Progenitor cell of endocrine pancreas (in vitro differentiated cells): ENCODE results near the gene EVL. TPM values are rescaled to one million over a fixed set of nuclear protein-coding genes. Genes with fewer than 3 reads are reported as not detected.
A peak's percentile ranks its signal among the peaks of the same experiment; 100 is the strongest.

ENCODE experiments used
- DNase-seq: peaks from one replicate; pipeline ENCODE4 v3.0.0; 2021; ENCODE audit warnings: low spot score; ENCODE audit not compliant: unreplicated experiment
- H3K27ac Mint-ChIP-seq: 2 replicates; pipeline ENCODE4 v1.8.0; 2021; ENCODE audit warnings: mild to moderate bottlenecking, moderate library complexity, mixed read lengths
- H3K27me3 Mint-ChIP-seq: 2 replicates; pipeline ENCODE4 v1.8.0; 2021; ENCODE audit warnings: mixed read lengths
- H3K36me3 Mint-ChIP-seq: 2 replicates; pipeline ENCODE4 v1.8.0; 2022; ENCODE audit warnings: mixed read lengths; ENCODE audit not compliant: insufficient read depth
- H3K4me1 Mint-ChIP-seq: 2 replicates; pipeline ENCODE4 v1.8.0; 2021; ENCODE audit warnings: low read depth, mixed read lengths
- H3K4me3 Mint-ChIP-seq: 2 replicates; pipeline ENCODE4 v1.8.0; 2021; ENCODE audit warnings: low read depth, mild to moderate bottlenecking, moderate library complexity, mixed read lengths
- H3K9me3 Mint-ChIP-seq: 2 replicates; pipeline ENCODE4 v1.8.0; 2021; ENCODE audit warnings: low read depth, mixed read lengths
- long read RNA-seq: library from polyadenylated mRNA; unstranded; transcript quantifications from one replicate; pipeline ENCODE4 v2.0.0, GENCODE V29; 2020
- total RNA-seq: library from RNA; stranded (reverse); gene quantifications from 2 replicates; pipeline ENCODE4 v1.2.1, GENCODE V29; 2021
- TF ChIP-seq, protein P1 (sequence below): fragments of 200-600 bp; sonication (generic); IDR thresholded peaks from one replicate; pipeline ENCODE4 v1.5.0; 2021; ENCODE audit warnings: antibody characterized with exemption, mild to moderate bottlenecking; ENCODE audit not compliant: unreplicated experiment

EVL gene, protein sequence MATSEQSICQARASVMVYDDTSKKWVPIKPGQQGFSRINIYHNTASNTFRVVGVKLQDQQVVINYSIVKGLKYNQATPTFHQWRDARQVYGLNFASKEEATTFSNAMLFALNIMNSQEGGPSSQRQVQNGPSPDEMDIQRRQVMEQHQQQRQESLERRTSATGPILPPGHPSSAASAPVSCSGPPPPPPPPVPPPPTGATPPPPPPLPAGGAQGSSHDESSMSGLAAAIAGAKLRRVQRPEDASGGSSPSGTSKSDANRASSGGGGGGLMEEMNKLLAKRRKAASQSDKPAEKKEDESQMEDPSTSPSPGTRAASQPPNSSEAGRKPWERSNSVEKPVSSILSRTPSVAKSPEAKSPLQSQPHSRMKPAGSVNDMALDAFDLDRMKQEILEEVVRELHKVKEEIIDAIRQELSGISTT
- total RNA-seq: 207 and 216 TPM in 2 replicates
- long read RNA-seq, partial matches to known transcripts: 4 of 13 reads
- long read RNA-seq, other reads (novel, unspliced or antisense): 7 of 13 reads

DNA sequence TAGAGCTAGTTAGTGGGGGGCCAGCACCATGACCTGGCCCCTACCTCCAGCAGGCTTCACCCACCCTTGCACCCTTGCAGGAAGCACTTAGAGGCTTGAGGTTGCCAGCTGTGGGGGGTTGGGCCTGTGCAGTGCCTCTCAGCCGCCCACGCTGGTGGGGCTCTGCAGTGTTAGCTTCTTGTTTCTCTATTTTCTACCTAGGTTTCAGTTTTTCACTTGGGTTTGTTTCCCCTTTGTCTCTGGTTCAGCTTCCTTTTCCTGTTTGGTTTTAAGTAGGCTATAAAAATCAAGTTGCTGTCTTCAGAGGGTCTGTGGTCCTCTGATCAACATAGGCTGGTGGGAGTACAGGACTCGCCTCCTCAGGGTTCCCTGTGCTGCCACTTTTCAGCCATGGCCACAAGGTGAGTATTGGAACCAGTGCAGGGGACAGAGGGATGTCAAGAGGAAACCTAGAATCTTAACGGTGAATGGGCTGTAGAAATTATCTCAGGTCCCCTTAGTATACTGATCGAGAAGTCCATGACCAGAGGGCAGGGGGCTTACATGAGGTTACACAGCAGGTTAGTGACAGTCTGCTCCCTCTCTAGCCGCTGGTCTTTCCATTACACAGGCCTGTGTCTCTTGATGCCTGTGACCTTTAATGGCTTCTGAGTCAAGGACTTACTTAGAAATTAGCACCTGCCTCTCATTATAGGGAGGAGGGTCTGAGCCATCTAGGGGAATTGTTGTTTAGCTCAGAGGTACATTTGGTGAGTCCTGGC, at the start of gene EVL:
Gene EVL (plus strand): TSS at position 312 of the 761 bp plus-strand sequence. CDS start 79 bp downstream, at position 391.
- TF ChIP-seq, protein P1, sequence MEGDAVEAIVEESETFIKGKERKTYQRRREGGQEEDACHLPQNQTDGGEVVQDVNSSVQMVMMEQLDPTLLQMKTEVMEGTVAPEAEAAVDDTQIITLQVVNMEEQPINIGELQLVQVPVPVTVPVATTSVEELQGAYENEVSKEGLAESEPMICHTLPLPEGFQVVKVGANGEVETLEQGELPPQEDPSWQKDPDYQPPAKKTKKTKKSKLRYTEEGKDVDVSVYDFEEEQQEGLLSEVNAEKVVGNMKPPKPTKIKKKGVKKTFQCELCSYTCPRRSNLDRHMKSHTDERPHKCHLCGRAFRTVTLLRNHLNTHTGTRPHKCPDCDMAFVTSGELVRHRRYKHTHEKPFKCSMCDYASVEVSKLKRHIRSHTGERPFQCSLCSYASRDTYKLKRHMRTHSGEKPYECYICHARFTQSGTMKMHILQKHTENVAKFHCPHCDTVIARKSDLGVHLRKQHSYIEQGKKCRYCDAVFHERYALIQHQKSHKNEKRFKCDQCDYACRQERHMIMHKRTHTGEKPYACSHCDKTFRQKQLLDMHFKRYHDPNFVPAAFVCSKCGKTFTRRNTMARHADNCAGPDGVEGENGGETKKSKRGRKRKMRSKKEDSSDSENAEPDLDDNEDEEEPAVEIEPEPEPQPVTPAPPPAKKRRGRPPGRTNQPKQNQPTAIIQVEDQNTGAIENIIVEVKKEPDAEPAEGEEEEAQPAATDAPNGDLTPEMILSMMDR: no peak
- H3K4me3 Mint-ChIP-seq: no peak within 1 kb of the TSS
- DNase-seq: no peak
- no peaks in the 10 kb centered on the region for H3K36me3 Mint-ChIP-seq
- no peaks in the 10 kb centered on the region for H3K9me3 Mint-ChIP-seq
- H3K27me3 Mint-ChIP-seq: no peaks in the 10 kb centered on the region
- peaks cover 11% of the 10 kb centered on the region for H3K4me1 Mint-ChIP-seq
- no peak within 1 kb of the TSS for H3K27ac Mint-ChIP-seq

DNA sequence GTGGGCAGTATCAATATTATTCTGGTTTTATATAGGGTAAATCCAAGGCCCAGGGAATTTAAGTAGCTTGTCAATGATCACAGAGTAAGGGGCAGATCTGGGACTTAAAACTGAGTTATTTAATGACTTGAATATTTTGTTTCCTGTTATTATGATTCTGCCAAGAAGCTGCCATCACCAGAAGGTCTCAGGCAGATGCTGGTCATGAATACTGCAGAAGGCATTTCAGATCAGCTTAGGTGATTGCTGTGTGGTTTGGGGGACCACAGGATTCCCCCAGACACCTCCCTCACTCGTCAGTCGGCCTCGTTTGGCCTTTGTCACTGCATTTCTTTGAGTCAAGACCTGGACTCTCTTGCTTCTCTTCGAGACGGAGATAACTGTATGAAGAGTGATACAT, 47.7 kb upstream of the EVL start:
- DNase-seq: no peak
- no peak overlapping the region for H3K4me3 Mint-ChIP-seq
- H3K36me3 Mint-ChIP-seq: peaks cover 10% of the 10 kb centered on the region
- peaks cover 7% of the 10 kb centered on the region for H3K9me3 Mint-ChIP-seq
- peaks cover 41% of the 10 kb centered on the region for H3K4me1 Mint-ChIP-seq
- no peaks in the 10 kb centered on the region for H3K27me3 Mint-ChIP-seq
- no peak overlapping the region for H3K27ac Mint-ChIP-seq
- TF ChIP-seq, protein P1: no peak

DNA sequence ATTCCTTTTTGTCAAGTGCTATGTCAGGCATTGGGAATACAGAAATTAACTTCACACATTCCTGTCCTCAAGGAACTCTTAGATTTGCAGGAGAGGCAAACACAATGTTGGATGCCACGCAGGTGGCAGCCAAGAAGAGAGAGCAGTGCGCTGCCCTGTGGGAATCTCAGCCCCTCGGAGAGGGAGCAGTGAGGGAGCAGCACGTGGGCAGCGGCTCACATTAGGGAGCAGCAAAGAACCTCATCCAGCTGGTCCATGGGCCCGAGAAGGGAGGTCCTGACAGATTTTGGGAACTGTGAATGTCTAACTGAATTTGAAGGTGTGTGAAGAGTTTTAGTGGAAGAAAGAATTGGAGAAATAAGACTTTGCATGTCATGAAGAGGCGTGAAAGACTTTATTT, 47.2 kb upstream of the EVL start:
- Mint-ChIP-seq H3K27me3 (no peaks in the 10 kb centered on the region), H3K4me3 (peak overlapping the region; percentile 16), H3K9me3 (peaks cover 6% of the 10 kb centered on the region), H3K27ac (peak overlapping the region; percentile 94), H3K4me1 (peaks cover 41% of the 10 kb centered on the region), H3K36me3 (peaks cover 9% of the 10 kb centered on the region)
- DNase-seq: no peak
- TF ChIP-seq, protein P1: no peak

DNA sequence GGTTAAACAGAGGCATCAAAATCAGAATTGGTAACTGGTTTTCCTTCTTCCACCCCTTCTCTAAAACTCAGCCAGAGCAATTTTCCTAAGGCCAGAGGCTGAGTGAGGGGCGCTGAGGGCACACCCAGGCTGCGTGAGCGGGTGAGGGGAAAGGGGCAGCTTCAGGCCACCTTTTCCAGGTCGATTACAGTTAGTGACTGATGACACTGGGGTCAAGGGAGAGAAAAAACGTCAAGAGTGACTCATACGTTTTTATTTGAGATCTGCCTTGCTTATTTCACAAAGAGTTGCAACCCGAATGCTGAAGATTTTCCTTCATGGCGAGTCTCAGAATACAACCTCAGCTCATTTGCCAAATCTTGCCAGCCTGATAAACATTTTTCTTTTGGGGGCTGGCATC, 46.7 kb upstream of the EVL start:
- no peak for DNase-seq
- TF ChIP-seq, protein P1: no peak
- H3K27me3 Mint-ChIP-seq: no peaks in the 10 kb centered on the region
- H3K4me1 Mint-ChIP-seq: peaks cover 41% of the 10 kb centered on the region
- H3K27ac Mint-ChIP-seq: peak overlapping the region; percentile 94
- peaks cover 6% of the 10 kb centered on the region for H3K36me3 Mint-ChIP-seq
- H3K4me3 Mint-ChIP-seq: no peak overlapping the region
- peaks cover 2% of the 10 kb centered on the region for H3K9me3 Mint-ChIP-seq

DNA sequence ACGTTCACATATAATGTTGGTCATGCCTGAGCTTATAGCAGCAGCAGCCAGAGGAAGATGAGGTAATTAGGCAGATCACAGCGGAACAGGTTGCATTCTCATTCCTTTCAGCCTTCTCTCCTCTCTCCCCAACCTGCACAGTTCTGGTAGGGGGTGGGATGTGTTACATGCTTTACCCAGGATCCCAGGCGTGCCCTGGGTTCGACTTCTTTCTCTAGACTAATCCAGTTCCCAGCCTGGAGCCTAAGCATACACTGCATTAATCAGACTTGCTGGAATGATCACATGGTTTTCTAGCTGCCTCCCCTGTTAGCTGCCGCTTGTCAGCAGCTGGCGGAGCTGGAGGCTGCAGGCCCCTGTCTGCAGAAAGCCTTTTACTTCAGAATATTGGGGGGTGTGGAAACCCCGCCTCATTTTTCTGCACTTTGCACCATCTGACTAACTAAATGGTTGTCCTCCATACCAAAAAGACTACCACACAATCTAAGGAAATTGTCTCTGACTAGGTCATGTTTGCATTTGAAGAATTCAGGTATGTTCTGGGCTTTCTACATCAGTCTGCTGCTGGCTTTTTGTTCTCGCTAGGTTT, 46.0 kb upstream of the EVL start:
- no peak overlapping the region for H3K4me3 Mint-ChIP-seq
- TF ChIP-seq, protein P1: no peak
- H3K27me3 Mint-ChIP-seq: no peaks in the 10 kb centered on the region
- peak overlapping the region; percentile 94 for H3K27ac Mint-ChIP-seq
- H3K36me3 Mint-ChIP-seq: peaks cover 4% of the 10 kb centered on the region
- H3K9me3 Mint-ChIP-seq: no peaks in the 10 kb centered on the region
- no peak for DNase-seq
- peaks cover 43% of the 10 kb centered on the region for H3K4me1 Mint-ChIP-seq
